KMS-11 (cell line): Measurements from ENCODE around the gene CSK.

Experiments
- H2AFZ ChIP-seq: fragments of 200-600 bp; sonication (generic); 2 replicates; pipeline ENCODE4 v1.6.1; 2016; ENCODE audit warnings: antibody characterized with exemption, mixed run types, low read depth
- H3K27ac ChIP-seq: fragments of 200-600 bp; sonication (generic); 2 replicates; pipeline ENCODE4 v1.6.1; 2016; ENCODE audit warnings: mild to moderate bottlenecking, mixed run types
- H3K27me3 ChIP-seq: fragments of 200-600 bp; sonication (generic); 2 replicates; pipeline ENCODE4 v1.6.1; 2017; ENCODE audit warnings: mild to moderate bottlenecking, low read depth, mixed run types, moderate library complexity; ENCODE audit not compliant: insufficient read depth
- H3K36me3 ChIP-seq: fragments of 200-600 bp; sonication (generic); 2 replicates; pipeline ENCODE4 v1.6.1; 2017; ENCODE audit warnings: mild to moderate bottlenecking, mixed run types; ENCODE audit not compliant: insufficient read depth
- H3K4me1 ChIP-seq: fragments of 200-600 bp; sonication (generic); 2 replicates; pipeline ENCODE4 v1.6.1; 2016; ENCODE audit warnings: mild to moderate bottlenecking, low read depth, mixed run types; ENCODE audit not compliant: poor library complexity, severe bottlenecking
- H3K4me2 ChIP-seq: fragments of 200-600 bp; sonication (generic); 2 replicates; pipeline ENCODE4 v1.7.0; 2016; ENCODE audit warnings: mild to moderate bottlenecking, mixed run types
- H3K4me3 ChIP-seq: fragments of 200-600 bp; sonication (generic); IDR thresholded peaks from 2 replicates; pipeline ENCODE4 v1.6.1; 2017; ENCODE audit warnings: low read depth, low read length, mixed read lengths; ENCODE audit not compliant: insufficient read depth
- H3K79me2 ChIP-seq: fragments of 200-600 bp; sonication (generic); 2 replicates; pipeline ENCODE4 v1.6.1; 2016; ENCODE audit warnings: low read depth, mixed run types; ENCODE audit not compliant: insufficient read depth
- H3K9ac ChIP-seq: fragments of 200-600 bp; sonication (generic); 2 replicates; pipeline ENCODE4 v1.6.1; 2016; ENCODE audit warnings: mild to moderate bottlenecking, mixed run types
- H4K20me1 ChIP-seq: fragments of 200-600 bp; sonication (generic); 2 replicates; pipeline ENCODE4 v1.6.1; 2016; ENCODE audit warnings: mild to moderate bottlenecking, mixed run types; ENCODE audit not compliant: insufficient read depth
- TF ChIP-seq, protein P1 (sequence below): fragments of 200-600 bp; sonication (generic); conservative IDR thresholded peaks from 2 replicates; pipeline ENCODE4 v1.6.1; 2017; ENCODE audit warnings: low read depth, mild to moderate bottlenecking, antibody characterized with exemption, low read length, moderate library complexity, mixed read lengths

The CSK gene

DNA sequence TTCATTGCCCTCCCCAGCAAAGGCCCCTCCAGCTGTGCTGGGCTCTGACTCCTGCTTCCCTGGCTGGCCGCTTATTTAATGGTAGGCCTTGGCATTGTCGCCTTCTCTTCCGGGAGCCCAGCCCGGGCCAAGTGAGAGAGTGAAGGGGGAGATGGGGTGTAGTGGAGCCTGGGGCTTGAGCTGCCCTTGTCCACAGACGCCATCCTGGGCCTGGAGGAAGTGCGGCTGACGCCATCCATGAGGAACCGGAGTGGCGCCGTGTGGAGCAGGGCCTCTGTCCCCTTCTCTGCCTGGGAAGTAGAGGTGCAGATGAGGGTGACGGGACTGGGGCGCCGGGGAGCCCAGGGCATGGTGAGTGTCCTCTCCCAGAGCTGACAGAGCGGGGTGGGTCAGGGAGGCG lies 34.1 kb downstream of the CSK start:
- peaks cover 49% of the 10 kb centered on the region for H3K27me3 ChIP-seq
- H3K4me1 ChIP-seq: no peaks in the 10 kb centered on the region
- H3K9ac ChIP-seq: no peak overlapping the region
- no peaks in the 10 kb centered on the region for H3K36me3 ChIP-seq
- no peak overlapping the region for H3K4me2 ChIP-seq
- no peak overlapping the region for H3K4me3 ChIP-seq
- H3K79me2 ChIP-seq: no peaks in the 10 kb centered on the region
- no peaks in the 10 kb centered on the region for H4K20me1 ChIP-seq
- TF ChIP-seq, protein P1, sequence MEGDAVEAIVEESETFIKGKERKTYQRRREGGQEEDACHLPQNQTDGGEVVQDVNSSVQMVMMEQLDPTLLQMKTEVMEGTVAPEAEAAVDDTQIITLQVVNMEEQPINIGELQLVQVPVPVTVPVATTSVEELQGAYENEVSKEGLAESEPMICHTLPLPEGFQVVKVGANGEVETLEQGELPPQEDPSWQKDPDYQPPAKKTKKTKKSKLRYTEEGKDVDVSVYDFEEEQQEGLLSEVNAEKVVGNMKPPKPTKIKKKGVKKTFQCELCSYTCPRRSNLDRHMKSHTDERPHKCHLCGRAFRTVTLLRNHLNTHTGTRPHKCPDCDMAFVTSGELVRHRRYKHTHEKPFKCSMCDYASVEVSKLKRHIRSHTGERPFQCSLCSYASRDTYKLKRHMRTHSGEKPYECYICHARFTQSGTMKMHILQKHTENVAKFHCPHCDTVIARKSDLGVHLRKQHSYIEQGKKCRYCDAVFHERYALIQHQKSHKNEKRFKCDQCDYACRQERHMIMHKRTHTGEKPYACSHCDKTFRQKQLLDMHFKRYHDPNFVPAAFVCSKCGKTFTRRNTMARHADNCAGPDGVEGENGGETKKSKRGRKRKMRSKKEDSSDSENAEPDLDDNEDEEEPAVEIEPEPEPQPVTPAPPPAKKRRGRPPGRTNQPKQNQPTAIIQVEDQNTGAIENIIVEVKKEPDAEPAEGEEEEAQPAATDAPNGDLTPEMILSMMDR: no peak
- H3K27ac ChIP-seq: no peak overlapping the region
- no peak overlapping the region for H2AFZ ChIP-seq

DNA sequence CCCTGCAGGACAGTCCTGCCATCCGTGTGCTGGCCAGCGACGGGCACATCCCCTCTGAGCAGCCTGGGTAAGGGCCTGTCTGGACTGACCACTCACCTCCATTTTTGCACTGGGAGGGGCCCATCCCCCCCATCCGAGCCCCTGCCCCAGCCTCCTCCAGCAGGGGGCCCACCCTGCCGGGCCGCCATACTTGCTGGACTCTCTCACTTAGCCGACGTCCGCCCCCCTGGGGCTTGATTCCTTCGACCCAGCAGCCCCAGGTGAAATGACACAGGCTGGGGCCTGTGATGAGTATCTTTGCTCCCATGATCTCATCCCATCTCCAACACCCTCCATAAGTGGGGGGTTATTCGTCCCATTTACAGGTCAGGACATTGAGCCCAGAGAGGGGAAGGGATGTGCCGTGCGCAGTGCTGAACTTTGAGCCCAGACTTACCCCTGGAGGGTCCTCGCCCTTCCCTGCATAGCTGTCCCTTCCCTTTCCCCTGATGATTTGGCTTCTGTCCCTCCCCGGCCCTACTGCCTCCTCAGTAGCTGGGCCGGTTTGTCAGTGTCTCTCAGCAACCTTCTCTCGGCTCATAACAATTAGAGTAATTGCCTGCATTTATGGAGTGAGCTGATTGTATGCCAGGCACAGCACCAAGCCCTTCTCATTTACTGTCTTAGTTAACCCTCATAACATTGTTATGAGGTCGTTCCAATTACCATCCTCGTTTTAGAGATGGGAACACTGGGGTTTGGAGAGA lies 34.9 kb downstream of the CSK start:
- no peak overlapping the region for H3K4me2 ChIP-seq
- TF ChIP-seq, protein P1: no peak
- H3K4me1 ChIP-seq: no peaks in the 10 kb centered on the region
- no peaks in the 10 kb centered on the region for H4K20me1 ChIP-seq
- H3K9ac ChIP-seq: no peak overlapping the region
- H2AFZ ChIP-seq: no peak overlapping the region
- no peaks in the 10 kb centered on the region for H3K79me2 ChIP-seq
- no peaks in the 10 kb centered on the region for H3K36me3 ChIP-seq
- no peak overlapping the region for H3K27ac ChIP-seq
- no peak overlapping the region for H3K4me3 ChIP-seq
- peaks cover 47% of the 10 kb centered on the region for H3K27me3 ChIP-seq

DNA sequence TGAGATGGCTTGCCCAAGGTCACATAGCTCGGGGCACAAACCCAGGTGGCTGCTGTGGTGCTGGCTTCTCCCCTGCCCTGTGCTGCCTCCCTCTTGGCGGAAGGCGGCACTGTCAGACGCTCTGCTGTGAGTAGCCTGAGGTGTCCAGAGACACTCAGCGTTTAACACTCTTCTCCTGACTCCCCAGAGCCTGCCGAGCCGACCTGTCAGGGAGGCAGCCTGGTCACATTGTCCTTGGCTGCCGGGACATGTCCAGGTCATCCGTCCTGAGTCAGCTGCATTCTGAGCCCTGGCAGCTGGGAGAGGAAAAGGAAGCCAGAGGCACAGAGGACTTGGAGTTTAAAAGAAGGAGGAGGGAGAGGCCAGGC lies 35.5 kb downstream of the CSK start:
- Histone ChIP-seq H3K9ac (no peak overlapping the region), H4K20me1 (no peaks in the 10 kb centered on the region), H3K36me3 (no peaks in the 10 kb centered on the region), H3K4me2 (no peak overlapping the region), H3K79me2 (no peaks in the 10 kb centered on the region), H3K4me1 (no peaks in the 10 kb centered on the region), H3K27ac (no peak overlapping the region), H3K4me3 (no peak overlapping the region), H2AFZ (no peak overlapping the region), H3K27me3 (peaks cover 44% of the 10 kb centered on the region)
- TF ChIP-seq, protein P1: no peak

DNA sequence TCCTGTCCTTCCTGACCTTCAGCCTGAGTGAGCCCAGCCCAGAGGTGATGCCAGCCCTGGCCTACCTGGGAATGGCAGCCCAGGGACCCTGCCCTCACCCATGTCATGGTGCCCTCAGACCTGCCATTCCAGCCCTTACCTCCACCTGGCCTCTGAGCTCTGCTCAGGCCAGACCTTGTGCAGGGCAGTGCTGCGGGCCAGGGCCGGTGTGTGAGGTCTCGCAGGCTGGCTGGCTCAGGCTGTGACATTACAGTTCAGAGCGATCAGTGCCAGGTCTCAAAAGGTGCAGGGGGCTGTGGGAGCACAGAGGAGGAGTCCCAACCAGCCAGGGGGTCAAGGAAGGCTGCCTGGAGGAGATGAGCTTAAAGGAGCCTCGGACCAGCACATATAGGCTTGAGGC lies 38.2 kb downstream of the CSK start:
- H3K9ac ChIP-seq: no peak overlapping the region
- no peaks in the 10 kb centered on the region for H3K79me2 ChIP-seq
- no peak overlapping the region for H3K27ac ChIP-seq
- TF ChIP-seq, protein P1: no peak
- no peaks in the 10 kb centered on the region for H4K20me1 ChIP-seq
- no peaks in the 10 kb centered on the region for H3K36me3 ChIP-seq
- H3K4me3 ChIP-seq: no peak overlapping the region
- H3K4me1 ChIP-seq: no peaks in the 10 kb centered on the region
- no peak overlapping the region for H2AFZ ChIP-seq
- H3K27me3 ChIP-seq: peaks cover 65% of the 10 kb centered on the region
- no peak overlapping the region for H3K4me2 ChIP-seq
